NCI-H345 treated with DMSO at 0.1 percent for 48 hours (cell line): ENCODE data around the gene PDPK1.

ENCODE experiments used
- DNase-seq: peaks from one replicate; lab custom pipeline; 2025; ENCODE audit not compliant: unreplicated experiment; lab: John Stamatoyannopoulos, UW

The PDPK1 gene

GRCh38 chr16:2507052-2507659 lies 30.7 kb upstream of the PDPK1 start:
- no peak for DNase-seq

- no peak for DNase-seq
Measured at GRCh38 chr16:2507665-2508064, 30.2 kb upstream of the PDPK1 start.

- no peak for DNase-seq
Measured at GRCh38 chr16:2508722-2509400, 29.0 kb upstream of the PDPK1 start.

- no peak for DNase-seq
Measured at GRCh38 chr16:2511128-2511800, 26.6 kb upstream of the PDPK1 start.

- DNase-seq, result no peak
Measured at GRCh38 chr16:2511996-2512734, 25.7 kb upstream of the PDPK1 start.

GRCh38 chr16:2512735-2513404 lies 25.0 kb upstream of the PDPK1 start:
- DNase-seq, result peak; percentile 17

GRCh38 chr16:2513405-2514332 lies 24.2 kb upstream of the PDPK1 start, which contains the start of gene ATP6V0C:
ATP6V0C (plus strand) TSS chr16:2513952; CDS start chr16:2514104, 152 bp downstream.
- peak; percentile 85 for DNase-seq

- DNase-seq, result no peak
Measured at GRCh38 chr16:2514333-2515179, 23.3 kb upstream of the PDPK1 start.

GRCh38 chr16:2515180-2515851 lies 22.5 kb upstream of the PDPK1 start:
- no peak for DNase-seq

GRCh38 chr16:2516391-2517240 lies 21.2 kb upstream of the PDPK1 start:
- DNase-seq, result no peak

- DNase-seq, result no peak
Measured at GRCh38 chr16:2517954-2518605, 19.7 kb upstream of the PDPK1 start.

GRCh38 chr16:2518823-2519710 lies 18.8 kb upstream of the PDPK1 start:
- no peak for DNase-seq

- no peak for DNase-seq
Measured at GRCh38 chr16:2519711-2520080, 18.1 kb upstream of the PDPK1 start.

GRCh38 chr16:2520097-2520783 lies 17.6 kb upstream of the PDPK1 start, which contains the start of gene AMDHD2:
AMDHD2 (plus strand) TSS chr16:2520371; CDS start chr16:2520459, 88 bp downstream.
- peak; percentile 78 for DNase-seq

- no peak for DNase-seq
Measured at GRCh38 chr16:2520784-2521531, 16.9 kb upstream of the PDPK1 start.
